K562 (cell line): ENCODE results near the gene CHAT. TPM values are rescaled to one million over a fixed set of nuclear protein-coding genes. Genes with fewer than 3 reads are reported as not detected.

Experiments
- ATAC-seq: fragments of 200-7000 bp; cut with Tn5 transposase; 3 replicates; pipeline ENCODE4 v1.9.1; 2020; ENCODE audit warnings: moderate library complexity
- BruUV-seq: library from RNA; stranded (reverse); fragments of 400-500 nt; replicated peaks from 2 replicates; lab custom pipeline; 2021; lab: Mats Ljungman, UMichigan
- CTCF ChIA-PET: fragments of 300-600 bp; formaldehyde crosslinking; extraction: SDS; loops from one replicate; lab custom pipeline; 2021; ENCODE audit warnings: low intra/inter-chr PET ratio; lab: Yijun Ruan, JAX
- POLR2A ChIA-PET: fragments of 300-600, 350-650 bp; sonication (Branson Sonifier 250); formaldehyde crosslinking; extraction: SDS; loops from one replicate; lab custom pipeline; 2021; ENCODE audit warnings: antibody characterized with exemption, inconsistent platforms; lab: Yijun Ruan, JAX
- DNase-seq, 4 experiments: peaks; one replicate each; pipeline versions ENCODE4 v3.0.0 to v3.0.0-alpha.2; 2011 to 2018; ENCODE audit warnings: low spot score in 3 of 4, mixed read lengths in 3 of 4; ENCODE audit errors: extremely low read depth in 1 of 4
- FAIRE-seq: peaks from 2 replicates; lab custom pipeline; 2011; peaks lifted over from hg19 to GRCh38; lab: Jason Lieb, UNC
- H2AFZ ChIP-seq: 2 replicates; pipeline ENCODE4 v1.6.0; 2011; ENCODE audit warnings: low read depth, low read length, control low read depth, inconsistent platforms
- H3K27ac ChIP-seq: fragments of 200-600 bp; 3 replicates; pipeline ENCODE4 v1.8.0; 2011; ENCODE audit warnings: low read depth, mild to moderate bottlenecking, control low read depth, inconsistent platforms, low read length, moderate library complexity, mixed read lengths; ENCODE audit errors: extremely low read depth
- H3K27me3 ChIP-seq, 2 experiments: fragments of 300-600 bp in 1 of 2; 2 replicates in 1 of 2; 3 replicates in 1 of 2; pipeline versions ENCODE4 v1.6.0 to v1.8.0; 2011; ENCODE audit warnings: inconsistent platforms in 2 of 2, low read length in 2 of 2, mild to moderate bottlenecking in 1 of 2, mixed read lengths in 1 of 2, moderate library complexity in 1 of 2; ENCODE audit not compliant: control insufficient read depth in 2 of 2, insufficient read depth in 2 of 2
- H3K36me3 ChIP-seq: fragments of 300-600 bp; 3 replicates; pipeline ENCODE4 v1.8.0; 2011; ENCODE audit warnings: mild to moderate bottlenecking, low read length, inconsistent platforms; ENCODE audit not compliant: control insufficient read depth, insufficient read depth
- H3K4me1 ChIP-seq, 2 experiments: fragments of 200-600 bp in 1 of 2; replicated peaks in 1 of 2; 2 replicates in 1 of 2; 3 replicates in 1 of 2; pipeline versions ENCODE4 v1.5.1 to v1.8.0; 2011; ENCODE audit warnings: inconsistent platforms in 2 of 2, low read length in 2 of 2, mild to moderate bottlenecking in 1 of 2, mixed read lengths in 1 of 2, moderate library complexity in 1 of 2; ENCODE audit not compliant: control insufficient read depth in 2 of 2, insufficient read depth in 2 of 2
- H3K4me2 ChIP-seq: 2 replicates; pipeline ENCODE4 v1.6.1; 2011; ENCODE audit warnings: low read length, control low read depth, inconsistent platforms, mixed read lengths; ENCODE audit not compliant: insufficient read depth
- H3K4me3 ChIP-seq: fragments of 200-600 bp; sonication (generic), shearing (Covaris generic); 2 replicates; pipeline ENCODE4 v1.5.1; 2016; ENCODE audit warnings: control low read depth, inconsistent platforms
- H3K79me2 ChIP-seq: fragments of 200-600 bp; 3 replicates; pipeline ENCODE4 v1.8.0; 2011; ENCODE audit warnings: low read length, inconsistent platforms; ENCODE audit not compliant: control insufficient read depth, insufficient read depth
- H3K9ac ChIP-seq, 2 experiments: 2 replicates each; pipeline versions ENCODE4 v1.6.0 to v1.6.1; 2011; ENCODE audit warnings: low read depth in 2 of 2, low read length in 2 of 2, control low read depth in 1 of 2, inconsistent platforms in 1 of 2, mild to moderate bottlenecking in 1 of 2, mixed read lengths in 1 of 2; ENCODE audit not compliant: insufficient read depth in 1 of 2
- H3K9me1 ChIP-seq: one replicate; pipeline ENCODE4 v1.6.0; 2011; ENCODE audit warnings: inconsistent platforms, mild to moderate bottlenecking, low read length, moderate library complexity; ENCODE audit not compliant: control insufficient read depth, insufficient read depth
- H3K9me3 ChIP-seq: replicated peaks from 2 replicates; pipeline ENCODE4 v1.5.1; 2011; ENCODE audit warnings: low read depth, low read length, inconsistent platforms; ENCODE audit not compliant: control insufficient read depth, insufficient read depth
- H4K20me1 ChIP-seq: replicated peaks from 2 replicates; pipeline ENCODE4 v1.6.1; 2011; ENCODE audit warnings: low read length, inconsistent platforms, mixed read lengths; ENCODE audit not compliant: control insufficient read depth, insufficient read depth
- NUFIP1 ChIP-seq: fragments of 450-650 bp; IDR thresholded peaks from 2 replicates; pipeline ENCODE4 v1.6.1; 2018; ENCODE audit not compliant: partially characterized antibody
- PHB2 ChIP-seq: fragments of 450-650 bp; IDR thresholded peaks from 2 replicates; pipeline ENCODE4 v1.6.1; 2017; ENCODE audit warnings: low read depth
- POLR2AphosphoS2 ChIP-seq: IDR thresholded peaks from 2 replicates; pipeline ENCODE4 v1.6.1; 2012; ENCODE audit warnings: low read length, improper control_type of control experiment
- POLR2AphosphoS5 ChIP-seq: IDR thresholded peaks from 2 replicates; pipeline ENCODE4 v1.6.1; 2011; ENCODE audit warnings: mild to moderate bottlenecking, low read depth, low read length, moderate library complexity; ENCODE audit not compliant: control insufficient read depth, insufficient read depth
- RUNX1 ChIP-seq: sonication (generic); IDR thresholded peaks from 2 replicates; pipeline ENCODE4 v1.6.1; 2016; ENCODE audit warnings: antibody characterized with exemption, low read depth
- SMARCC2 ChIP-seq: fragments of 450-650 bp; IDR thresholded peaks from 2 replicates; pipeline ENCODE4 v1.6.1; 2017; ENCODE audit warnings: antibody characterized with exemption, moderate library complexity, mild to moderate bottlenecking, low read depth
- STAT5B ChIP-seq: fragments of 250-450 bp; sonication (Bioruptor Pico); IDR thresholded peaks from 2 replicates; pipeline ENCODE4 v1.8.0; 2021; ENCODE audit warnings: mild to moderate bottlenecking, inconsistent platforms
- TCFL5 ChIP-seq: fragments of 250-450 bp; sonication (Bioruptor Pico); conservative IDR thresholded peaks from 2 replicates; pipeline ENCODE4 v1.6.1; 2021; ENCODE audit warnings: mild to moderate bottlenecking, moderate library complexity, matching md5 sums
- ZC3H4 ChIP-seq: sonication (generic); formaldehyde crosslinking; IDR thresholded peaks from 2 replicates; pipeline ENCODE4 v1.9.0; 2021; ENCODE audit warnings: missing genetic modification reagents, borderline replicate concordance
- ZNF165 ChIP-seq: fragments of 250-450 bp; sonication (Bioruptor Pico); IDR thresholded peaks from 2 replicates; pipeline ENCODE4 v1.4.0; 2020; ENCODE audit warnings: borderline replicate concordance
- ZNF184 ChIP-seq: sonication (generic); formaldehyde crosslinking; IDR thresholded peaks from 2 replicates; pipeline ENCODE4 v1.5.0; 2020; ENCODE audit warnings: missing genetic modification reagents
- ZNF277 ChIP-seq: fragments of 250-450 bp; sonication (Bioruptor Pico); IDR thresholded peaks from 2 replicates; pipeline ENCODE4 v1.8.0; 2022; ENCODE audit warnings: inconsistent platforms, mild to moderate bottlenecking, moderate library complexity, borderline replicate concordance
- ZNF408 ChIP-seq: fragments of 250-450 bp; sonication (Bioruptor Pico); IDR thresholded peaks from 2 replicates; pipeline ENCODE4 v1.4.0; 2020; ENCODE audit warnings: low read depth, mild to moderate bottlenecking, moderate library complexity
- ZNF507 ChIP-seq: conservative IDR thresholded peaks from 2 replicates; pipeline ENCODE4 v1.6.1; 2017; ENCODE audit warnings: missing genetic modification characterization, missing compliant biosample characterization
- WGBS: fragments of 100-300 bp; shearing (Covaris generic); methylation state at CpG from one replicate; pipeline ENCODE4 v1.1.6; 2016; ENCODE audit warnings: low coverage, mixed read lengths; ENCODE audit not compliant: insufficient coverage; ENCODE audit errors: missing lambda C conversion rate; 5-methylcytosine and 5-hydroxymethylcytosine counted together
- in situ Hi-C: fragments of 300-500 bp; cut with MboI; formaldehyde crosslinking; loops from 4 replicates; pipeline ENCODE4 v1.15.0; 2018; ENCODE audit warnings: inconsistent platforms, mixed read lengths
- intact Hi-C: fragments of 100-400 bp; cut with micrococcal nuclease; formaldehyde crosslinking; loops from 2 replicates; pipeline ENCODE4 v1.14.2; 2022
- polyA plus RNA-seq, 8 experiments: library from polyadenylated mRNA; depleted of rRNA in 4 of 8; stranded (reverse) in 5 of 8; unstranded in 3 of 8; fragments of >200 nt; fragmentation: Nextera tagmentation in 2 of 8; fragmentation: Illumina TruSeq in 1 of 8; extraction: Ambion mirVana in 2 of 8; extraction: Trizol in 1 of 8; gene quantifications; 2 replicates each; pipeline versions ENCODE4 v1.2.1 to v1.2.3, GENCODE V29; 2011 to 2014; ENCODE audit warnings: inconsistent platforms in 1 of 8, missing spikeins in 1 of 8
- total RNA-seq, 7 experiments: library from RNA; depleted of rRNA in 6 of 7; stranded (reverse); fragments of >200 nt in 6 of 7; fragmentation: Illumina TruSeq in 2 of 7; extraction: Trizol in 2 of 7; gene quantifications; 2 replicates each; pipeline versions ENCODE4 v1.2.1 to v1.2.3, GENCODE V29; 2011 to 2021; ENCODE audit warnings: low replicate concordance in 1 of 7
- TF ChIP-seq, protein P1 (sequence below): fragments of 450-650 bp; IDR thresholded peaks from 2 replicates; pipeline ENCODE4 v1.6.1; 2016; ENCODE audit warnings: missing biosample characterization, missing genetic modification characterization

CHAT gene
- total and polyA plus RNA-seq, 9 of the 15 experiments (the other 6 are each of a cell fraction or from before 2014, with no cell fraction given): not detected

DNA sequence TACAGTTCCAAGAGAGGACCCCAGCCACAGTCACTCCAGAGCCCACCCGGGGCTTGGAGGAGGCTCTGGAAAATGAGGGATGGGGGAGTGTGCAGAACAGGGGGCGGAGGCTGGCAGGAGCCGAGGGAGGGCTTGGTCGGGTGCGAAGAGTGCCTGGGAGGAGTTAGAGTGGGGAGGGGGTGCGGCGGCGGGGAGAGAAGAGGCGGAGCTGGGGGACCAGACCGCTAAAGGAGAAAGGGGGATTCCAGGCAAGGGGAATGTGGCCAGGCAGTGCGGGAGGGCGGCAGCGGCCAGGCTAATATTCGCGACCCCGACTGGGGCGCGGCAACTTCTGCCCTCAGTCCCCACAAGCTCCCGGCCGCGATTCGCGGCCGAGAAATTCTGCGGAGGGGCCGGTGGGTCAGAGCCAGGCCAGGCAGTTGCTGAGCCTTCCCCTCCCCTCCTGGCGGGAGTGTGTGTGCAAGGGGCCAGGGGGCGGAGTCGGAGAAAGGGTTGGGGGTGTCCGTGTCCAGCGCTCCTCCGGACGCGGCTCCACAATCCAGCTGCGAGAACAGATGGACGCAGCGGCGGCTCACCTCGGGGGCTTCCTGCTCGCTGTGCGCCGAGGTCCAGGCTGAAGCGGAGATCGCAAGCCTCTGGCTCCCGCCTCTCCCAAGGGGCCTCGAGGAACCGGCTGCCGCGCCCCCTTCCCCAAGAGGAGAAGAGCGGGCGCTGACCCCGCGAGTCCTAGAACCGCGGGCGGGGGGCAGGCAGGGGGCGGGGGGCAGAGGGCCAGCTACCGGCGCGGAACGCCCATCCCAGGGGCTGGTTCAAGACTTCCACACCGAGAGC, 4.3 kb upstream of the CHAT start:
- no TSS peak for BruUV-seq
- H3K79me2 ChIP-seq: no peaks in the 10 kb centered on the region
- ChIA-PET POLR2A (interaction anchor here (0.6 kb wide), 1 partner anchor 39 kb away, joined by 4 read pairs; no protein-coding TSS in a partner anchor), CTCF (no interaction called here)
- H3K36me3 ChIP-seq: no peaks in the 10 kb centered on the region
- no peak overlapping the region for H3K4me2 ChIP-seq
- intact Hi-C loops (no loop called here), in situ Hi-C loops (no loop called here)
- DNase-seq: no peak
- H3K27ac ChIP-seq: no peak overlapping the region
- TF ChIP-seq POLR2AphosphoS2 (no peak), RUNX1 (no peak), ZC3H4 (no peak), SMARCC2 (no peak), NUFIP1 (no peak), ZNF507 (tag) (no peak), ZNF277 (CRISPR knock-in tag) (no peak), TCFL5 (CRISPR knock-in tag) (no peak), ZNF408 (no peak), STAT5B (CRISPR knock-in tag) (no peak), ZNF184 (CRISPR knock-in tag) (no peak), PHB2 (no peak), POLR2AphosphoS5 (no peak), ZNF165 (CRISPR knock-in tag) (no peak)
- TF ChIP-seq, protein P1, sequence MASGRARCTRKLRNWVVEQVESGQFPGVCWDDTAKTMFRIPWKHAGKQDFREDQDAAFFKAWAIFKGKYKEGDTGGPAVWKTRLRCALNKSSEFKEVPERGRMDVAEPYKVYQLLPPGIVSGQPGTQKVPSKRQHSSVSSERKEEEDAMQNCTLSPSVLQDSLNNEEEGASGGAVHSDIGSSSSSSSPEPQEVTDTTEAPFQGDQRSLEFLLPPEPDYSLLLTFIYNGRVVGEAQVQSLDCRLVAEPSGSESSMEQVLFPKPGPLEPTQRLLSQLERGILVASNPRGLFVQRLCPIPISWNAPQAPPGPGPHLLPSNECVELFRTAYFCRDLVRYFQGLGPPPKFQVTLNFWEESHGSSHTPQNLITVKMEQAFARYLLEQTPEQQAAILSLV (tag): no peak
- no peak overlapping the region for H3K9ac ChIP-seq
- no peaks in the 10 kb centered on the region; the same call in 1 of the 2 replicates for H4K20me1 ChIP-seq
- H3K9me3 ChIP-seq: no peaks in the 10 kb centered on the region
- peaks cover 8 to 43% of the 10 kb centered on the region in 2 experiments; a peak in 3 of 5 replicates for H3K27me3 ChIP-seq
- ATAC-seq: no peak
- no peak overlapping the region for H3K4me3 ChIP-seq
- H3K4me1 ChIP-seq: peaks cover 0 to 23% of the 10 kb centered on the region in 2 experiments; a peak in 2 of 5 replicates
- H2AFZ ChIP-seq: no peak overlapping the region
- no peaks in the 10 kb centered on the region for H3K9me1 ChIP-seq
- FAIRE-seq: no peak
- 30% methylated on average over 41 of the region's 62 CpGs for WGBS
